ENCODE measurements around the gene MYADML2.

The MYADML2 gene

GRCh38 chr17:81932333-81932983 is 14.6 kb downstream of the MYADML2 start:
- no peak for FAIRE-seq
- no peak for TF ChIP-seq CTCF (IDR thresholded peaks at IDR 0.05; ENCODE audit: insufficient read depth, missing control alignments)
- no peak for DNase-seq (ENCODE audit: insufficient read length, low spot score)

- FAIRE-seq: no peak
Measured at GRCh38 chr17:81931557-81932332, 15.3 kb downstream of the MYADML2 start.

GRCh38 chr17:81931189-81931556 is 15.9 kb downstream of the MYADML2 start:
- no peak for FAIRE-seq
- TF ChIP-seq CTCF (IDR thresholded peaks at IDR 0.05; ENCODE audit: insufficient read depth, missing control alignments): no peak
- DNase-seq (ENCODE audit: insufficient read length, low spot score): no peak

More at GRCh38 chr17:81931557-81932332, 15.3 kb downstream of the MYADML2 start:
- no peak for DNase-seq (ENCODE audit: insufficient read length, low spot score)
- TF ChIP-seq CTCF (IDR thresholded peaks at IDR 0.05; ENCODE audit: insufficient read depth, missing control alignments): peak; percentile 17

GRCh38 chr17:81930142-81931125 is 16.6 kb downstream of the MYADML2 start:
- DNase-seq (ENCODE audit: insufficient read length, low spot score): no peak
- TF ChIP-seq CTCF (IDR thresholded peaks at IDR 0.05; ENCODE audit: insufficient read depth, missing control alignments): no peak
- FAIRE-seq: no peak

- no peak for FAIRE-seq
Measured at GRCh38 chr17:81929253-81930141, 17.5 kb downstream of the MYADML2 start.

More at GRCh38 chr17:81929253-81930141, 17.5 kb downstream of the MYADML2 start:
- no peak for TF ChIP-seq CTCF (IDR thresholded peaks at IDR 0.05; ENCODE audit: insufficient read depth, missing control alignments)
- no peak for DNase-seq (ENCODE audit: insufficient read length, low spot score)

Measured in D721Med (cell line).